ENCODE data around the gene CD19.
"Not testable (repeated sequence)": the region's sequence is repeated elsewhere in the genome, so short reads cannot be mapped to it uniquely, and the experiment has no call there.

Gene CD19

DNA sequence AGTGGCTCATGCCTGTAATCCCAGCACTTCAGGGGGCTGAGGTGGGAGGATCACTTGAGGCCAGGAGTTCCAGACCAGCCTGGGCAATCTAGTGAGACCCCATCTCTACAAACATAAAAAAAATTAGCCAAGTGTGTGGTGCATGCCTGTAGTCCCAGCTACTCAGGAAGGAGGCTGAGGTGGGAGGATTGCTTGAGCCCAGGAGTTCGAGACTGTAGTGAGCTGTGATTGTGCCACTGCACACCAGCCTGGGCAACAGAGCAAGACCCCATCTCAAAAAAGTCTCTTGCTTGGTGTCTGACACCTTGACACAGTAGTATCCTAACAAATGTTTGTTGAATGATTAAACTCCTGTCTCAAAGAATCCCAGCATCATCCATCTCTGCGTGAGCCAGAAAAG, 37.9 kb downstream of the CD19 start:
- not testable (repeated sequence) for DNase-seq (ENCODE audit: low spot score); H3K4me3 Mint-ChIP-seq; H3K9me3 Mint-ChIP-seq

DNA sequence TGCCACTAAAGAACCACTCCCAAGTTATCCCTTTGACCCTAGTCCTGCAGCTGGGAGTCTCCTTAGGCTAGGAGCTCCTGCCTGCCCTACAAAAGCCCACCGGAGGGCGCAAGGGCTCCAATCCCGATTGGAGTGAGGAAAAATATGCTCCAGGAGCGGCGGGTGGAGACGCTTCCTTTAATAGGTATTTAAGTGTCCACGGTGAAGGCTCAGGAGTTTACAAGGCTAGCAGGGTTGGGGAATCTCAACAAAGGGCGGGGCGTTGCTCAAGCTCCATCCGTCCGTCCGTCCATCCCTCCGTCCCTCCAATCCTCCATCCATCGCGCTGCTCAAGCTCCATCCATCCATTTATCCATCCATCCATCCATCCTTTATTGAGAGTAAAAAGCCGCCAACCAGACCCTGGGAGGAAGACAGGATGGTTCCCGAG, 42.3 kb downstream of the CD19 start:
- H3K4me3 Mint-ChIP-seq = peak overlapping the region; percentile 93
- peaks cover 13% of the 10 kb centered on the region for H3K36me3 Mint-ChIP-seq (ENCODE audit: low read depth)
- peaks cover 28% of the 10 kb centered on the region for H3K4me1 Mint-ChIP-seq (ENCODE audit: low read depth)
- H3K9me3 Mint-ChIP-seq = no peaks in the 10 kb centered on the region
- peak overlapping the region; percentile 92 for H3K27ac Mint-ChIP-seq
- H3K27me3 Mint-ChIP-seq (ENCODE audit: low read depth) = no peaks in the 10 kb centered on the region
- peak; percentile 27 for DNase-seq (ENCODE audit: low spot score)

More for the DNA sequence above, 37.9 kb downstream of the CD19 start:
- H3K27ac Mint-ChIP-seq; H3K27me3 Mint-ChIP-seq (ENCODE audit: low read depth); H3K4me1 Mint-ChIP-seq (ENCODE audit: low read depth): not testable (repeated sequence)
- peaks cover 12% of the 10 kb centered on the region for H3K36me3 Mint-ChIP-seq (ENCODE audit: low read depth)

DNA sequence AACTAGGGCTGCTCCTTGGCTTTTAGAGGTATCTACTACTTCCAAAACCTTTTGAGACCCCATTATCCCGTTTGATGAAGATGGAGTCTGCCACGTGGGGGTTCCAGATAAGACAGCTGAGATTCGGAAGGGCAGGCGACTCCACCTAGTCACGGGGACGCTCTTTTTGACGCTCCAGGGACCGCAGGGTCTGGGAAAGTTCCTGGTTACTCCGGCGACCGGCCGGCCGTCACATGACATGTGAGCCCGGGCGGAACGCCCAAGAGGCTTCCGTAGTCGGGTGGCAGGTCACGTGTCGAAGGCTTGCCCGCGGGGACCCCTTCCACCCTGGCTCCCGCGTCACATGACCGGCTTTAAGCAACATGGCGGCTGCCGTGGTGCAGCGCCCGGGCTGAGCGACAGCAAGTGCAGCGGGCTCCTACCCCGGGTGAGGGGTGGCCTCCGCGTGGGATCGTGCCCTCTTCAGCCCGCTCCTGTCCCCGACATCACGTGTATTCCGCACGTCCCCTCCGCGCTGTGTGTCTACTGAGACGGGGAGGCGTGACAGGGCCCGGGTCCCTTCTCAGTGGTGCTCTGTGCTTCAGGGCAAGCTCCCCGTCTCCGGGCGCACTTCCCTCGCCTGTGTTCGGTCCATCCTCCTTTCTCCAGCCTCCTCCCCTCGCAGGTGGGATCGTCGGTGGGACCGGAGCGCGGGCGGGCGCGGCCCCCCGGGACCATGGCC, 42.8 kb downstream of the CD19 start, which contains the start of gene SPNS1:
SPNS1 (plus strand) TSS at position 342 of the 721 bp plus-strand sequence; CDS start at position 716, 374 bp downstream.
- Mint-ChIP-seq H3K27me3 (ENCODE audit: low read depth) (no peaks in the 10 kb centered on the region), H3K27ac (peak within 1 kb of the TSS; percentile 92), H3K36me3 (ENCODE audit: low read depth) (peaks cover 13% of the 10 kb centered on the region), H3K9me3 (no peaks in the 10 kb centered on the region), H3K4me1 (ENCODE audit: low read depth) (peaks cover 28% of the 10 kb centered on the region), H3K4me3 (peak within 1 kb of the TSS; percentile 93)
- peak; percentile 96 for DNase-seq (ENCODE audit: low spot score)

DNA sequence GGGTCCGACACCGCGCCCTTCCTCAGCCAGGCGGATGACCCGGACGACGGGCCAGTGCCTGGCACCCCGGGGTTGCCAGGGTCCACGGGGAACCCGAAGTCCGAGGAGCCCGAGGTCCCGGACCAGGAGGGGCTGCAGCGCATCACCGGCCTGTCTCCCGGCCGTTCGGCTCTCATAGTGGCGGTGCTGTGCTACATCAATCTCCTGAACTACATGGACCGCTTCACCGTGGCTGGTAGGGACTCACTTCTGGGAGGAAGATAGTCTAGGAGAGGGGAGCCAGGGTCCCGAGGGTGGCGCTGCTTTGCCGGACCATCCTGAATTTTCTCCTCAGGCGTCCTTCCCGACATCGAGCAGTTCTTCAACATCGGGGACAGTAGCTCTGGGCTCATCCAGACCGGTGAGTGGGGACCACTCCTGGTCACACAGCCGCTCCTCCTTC, 43.4 kb downstream of the CD19 start:
- Mint-ChIP-seq H3K27ac (peak overlapping the region; percentile 87), H3K36me3 (ENCODE audit: low read depth) (peaks cover 13% of the 10 kb centered on the region), H3K27me3 (ENCODE audit: low read depth) (no peaks in the 10 kb centered on the region), H3K4me3 (peak overlapping the region; percentile 93), H3K9me3 (no peaks in the 10 kb centered on the region), H3K4me1 (ENCODE audit: low read depth) (peaks cover 28% of the 10 kb centered on the region)
- DNase-seq (ENCODE audit: low spot score) = no peak

DNA sequence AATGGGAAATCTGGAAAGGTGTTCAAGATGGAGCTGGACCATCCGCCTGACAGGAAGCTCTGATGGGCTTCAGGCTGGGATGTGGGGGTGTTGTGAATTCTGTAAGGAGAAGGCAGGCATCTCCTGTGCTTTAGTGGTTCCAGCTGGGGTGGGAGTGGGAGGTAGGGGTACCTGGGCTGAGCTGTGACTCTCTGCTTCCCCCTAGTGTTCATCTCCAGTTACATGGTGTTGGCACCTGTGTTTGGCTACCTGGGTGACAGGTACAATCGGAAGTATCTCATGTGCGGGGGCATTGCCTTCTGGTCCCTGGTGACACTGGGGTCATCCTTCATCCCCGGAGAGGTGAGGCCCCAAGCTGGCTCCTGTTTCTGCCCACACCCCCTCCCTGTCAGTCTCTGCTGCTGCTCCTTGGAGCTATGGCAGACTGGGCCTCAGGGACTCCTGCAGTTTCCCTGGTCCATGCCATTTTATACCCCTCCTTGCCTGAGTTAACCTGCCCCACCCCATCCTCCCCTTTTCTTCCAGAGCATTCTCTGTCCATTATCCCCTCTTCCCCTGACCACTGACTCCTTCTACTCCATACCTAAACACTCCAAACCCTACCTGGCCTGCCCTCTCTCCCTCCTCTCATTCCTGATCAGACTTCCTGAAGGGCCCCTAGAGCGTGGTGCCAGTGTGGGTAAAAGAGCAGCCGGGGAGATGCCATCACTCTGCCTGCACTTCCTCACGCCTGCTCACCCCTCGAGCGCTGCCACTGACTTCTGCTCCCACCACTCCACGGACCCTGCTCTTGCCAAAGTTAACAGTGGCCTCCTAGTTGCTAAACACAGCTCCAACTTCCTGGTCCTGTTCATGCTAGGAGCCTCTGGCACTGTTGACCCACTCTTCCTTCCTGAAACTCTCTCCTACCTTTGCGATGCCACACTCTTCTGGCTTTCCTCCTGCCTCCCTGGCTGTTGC, 46.2 kb downstream of the CD19 start:
- peaks cover 32% of the 10 kb centered on the region for H3K36me3 Mint-ChIP-seq (ENCODE audit: low read depth)
- H3K27me3 Mint-ChIP-seq (ENCODE audit: low read depth) = no peaks in the 10 kb centered on the region
- peak overlapping the region; percentile 53 for H3K27ac Mint-ChIP-seq
- H3K4me3 Mint-ChIP-seq = no peak overlapping the region
- peaks cover 4% of the 10 kb centered on the region for H3K9me3 Mint-ChIP-seq
- peaks cover 28% of the 10 kb centered on the region for H3K4me1 Mint-ChIP-seq (ENCODE audit: low read depth)
- no peak for DNase-seq (ENCODE audit: low spot score)

DNA sequence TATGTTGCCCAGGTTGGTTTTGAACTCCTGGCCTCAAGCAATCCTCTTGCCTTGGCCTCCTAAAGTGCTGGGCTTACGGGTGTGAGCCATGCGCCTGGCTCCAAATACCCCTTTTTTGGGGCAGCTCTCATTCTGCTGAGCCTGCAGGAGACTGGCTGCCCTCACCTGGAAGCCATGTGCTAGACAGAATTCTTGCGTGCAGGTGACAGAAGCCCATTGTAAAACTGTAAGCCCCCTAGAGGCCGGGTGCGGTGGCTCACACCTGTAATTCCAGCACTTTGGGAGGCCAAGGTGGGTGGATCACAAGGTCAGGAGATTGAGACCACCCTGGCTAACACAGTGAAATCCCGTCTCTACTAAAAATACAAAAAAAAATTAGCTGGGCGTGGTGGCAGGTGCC, 48.6 kb downstream of the CD19 start:
- not testable (repeated sequence) for H3K9me3 Mint-ChIP-seq; DNase-seq (ENCODE audit: low spot score); H3K4me3 Mint-ChIP-seq; H3K27me3 Mint-ChIP-seq (ENCODE audit: low read depth); H3K27ac Mint-ChIP-seq
- peaks cover 48% of the 10 kb centered on the region for H3K36me3 Mint-ChIP-seq (ENCODE audit: low read depth)
- peaks cover 30% of the 10 kb centered on the region for H3K4me1 Mint-ChIP-seq (ENCODE audit: low read depth)

DNA sequence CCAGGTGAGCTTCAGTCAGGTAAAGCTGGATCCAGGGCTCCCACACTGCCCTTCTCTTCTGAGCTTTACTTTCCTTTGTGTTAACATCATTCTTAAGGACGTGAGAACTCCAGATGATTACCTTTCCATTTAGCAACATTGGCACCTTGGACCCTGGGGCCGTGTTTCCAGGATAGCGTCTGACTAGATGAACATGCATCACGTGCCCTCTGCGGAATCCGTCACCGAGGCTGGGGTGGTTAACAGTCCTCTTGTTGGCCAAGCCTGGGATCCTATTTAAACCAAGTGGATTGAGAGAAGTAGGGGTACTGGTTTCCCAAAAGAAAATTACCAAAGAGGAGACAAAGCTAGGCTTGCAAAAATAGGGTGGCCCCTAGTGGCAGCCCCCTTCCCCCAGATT, 49.2 kb downstream of the CD19 start:
- no peak overlapping the region for H3K27ac Mint-ChIP-seq
- H3K9me3 Mint-ChIP-seq = peaks cover 4% of the 10 kb centered on the region
- no peaks in the 10 kb centered on the region for H3K27me3 Mint-ChIP-seq (ENCODE audit: low read depth)
- no peak for DNase-seq (ENCODE audit: low spot score)
- peaks cover 54% of the 10 kb centered on the region for H3K36me3 Mint-ChIP-seq (ENCODE audit: low read depth)
- H3K4me3 Mint-ChIP-seq = no peak overlapping the region
- peaks cover 24% of the 10 kb centered on the region for H3K4me1 Mint-ChIP-seq (ENCODE audit: low read depth)

DNA sequence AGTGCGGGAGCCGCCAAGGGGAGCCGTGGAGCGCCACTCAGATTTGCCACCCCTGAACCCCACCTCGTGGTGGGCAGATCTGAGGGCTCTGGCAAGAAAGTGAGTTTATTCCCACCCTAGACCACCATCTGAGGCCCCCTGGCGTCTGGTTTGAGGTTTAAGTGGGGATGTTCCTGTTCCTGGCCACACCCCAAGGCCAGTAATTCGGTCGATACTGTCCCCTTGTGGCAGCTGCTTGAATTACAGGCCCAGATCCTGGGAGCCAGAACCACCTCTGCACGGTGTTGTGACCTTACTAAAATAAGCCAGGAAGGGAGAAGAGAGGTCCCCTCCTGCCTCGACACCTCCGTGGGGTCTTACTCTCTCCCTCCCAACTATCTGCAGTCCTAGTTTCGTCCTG, 49.7 kb downstream of the CD19 start:
- H3K9me3 Mint-ChIP-seq = peaks cover 4% of the 10 kb centered on the region
- no peaks in the 10 kb centered on the region for H3K27me3 Mint-ChIP-seq (ENCODE audit: low read depth)
- peak overlapping the region; percentile 31 for H3K27ac Mint-ChIP-seq
- H3K4me1 Mint-ChIP-seq (ENCODE audit: low read depth) = peaks cover 20% of the 10 kb centered on the region
- peaks cover 60% of the 10 kb centered on the region for H3K36me3 Mint-ChIP-seq (ENCODE audit: low read depth)
- no peak overlapping the region for H3K4me3 Mint-ChIP-seq
- no peak for DNase-seq (ENCODE audit: low spot score)

DNA sequence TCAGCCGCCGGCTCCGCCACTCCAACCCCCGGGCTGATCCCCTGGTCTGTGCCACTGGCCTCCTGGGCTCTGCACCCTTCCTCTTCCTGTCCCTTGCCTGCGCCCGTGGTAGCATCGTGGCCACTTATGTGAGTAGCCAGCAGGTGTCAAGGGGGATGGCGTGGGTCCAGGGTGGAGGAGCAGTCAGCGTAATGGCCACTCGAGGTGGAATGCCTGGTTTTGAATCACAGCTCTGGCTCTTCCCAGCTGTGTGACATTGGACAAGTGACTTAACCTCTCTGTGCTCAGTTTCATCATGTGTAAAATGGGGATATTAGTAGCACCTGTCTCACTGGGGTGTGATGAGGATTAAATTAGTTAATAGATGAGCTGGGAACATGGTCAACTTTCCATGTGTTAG, 50.6 kb downstream of the CD19 start:
- peaks cover 9% of the 10 kb centered on the region for H3K9me3 Mint-ChIP-seq
- no peak for DNase-seq (ENCODE audit: low spot score)
- H3K4me3 Mint-ChIP-seq = no peak overlapping the region
- H3K27ac Mint-ChIP-seq = no peak overlapping the region
- peaks cover 66% of the 10 kb centered on the region for H3K36me3 Mint-ChIP-seq (ENCODE audit: low read depth)
- H3K4me1 Mint-ChIP-seq (ENCODE audit: low read depth) = peaks cover 22% of the 10 kb centered on the region
- no peaks in the 10 kb centered on the region for H3K27me3 Mint-ChIP-seq (ENCODE audit: low read depth)

DNA sequence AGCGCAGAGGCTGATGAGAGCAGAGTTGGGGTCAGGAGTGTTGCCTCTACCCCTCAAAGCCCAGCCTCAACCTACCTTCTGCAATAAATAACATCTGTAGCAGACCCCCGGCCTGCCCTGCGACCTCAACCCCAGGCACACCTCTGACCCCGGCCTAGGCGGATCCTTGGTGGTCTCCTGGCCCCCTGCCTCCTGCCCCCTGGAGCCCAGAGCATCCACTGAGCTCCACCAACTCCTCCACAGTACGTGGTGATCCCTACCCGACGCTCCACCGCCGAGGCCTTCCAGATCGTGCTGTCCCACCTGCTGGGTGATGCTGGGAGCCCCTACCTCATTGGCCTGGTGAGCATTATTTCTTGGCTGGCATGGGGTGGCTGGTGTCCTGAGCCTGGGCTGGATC, 51.2 kb downstream of the CD19 start:
- Mint-ChIP-seq H3K9me3 (peaks cover 9% of the 10 kb centered on the region), H3K36me3 (ENCODE audit: low read depth) (peaks cover 68% of the 10 kb centered on the region), H3K4me3 (no peak overlapping the region), H3K27ac (peak overlapping the region; percentile 85), H3K27me3 (ENCODE audit: low read depth) (no peaks in the 10 kb centered on the region), H3K4me1 (ENCODE audit: low read depth) (peaks cover 24% of the 10 kb centered on the region)
- DNase-seq (ENCODE audit: low spot score) = no peak

DNA sequence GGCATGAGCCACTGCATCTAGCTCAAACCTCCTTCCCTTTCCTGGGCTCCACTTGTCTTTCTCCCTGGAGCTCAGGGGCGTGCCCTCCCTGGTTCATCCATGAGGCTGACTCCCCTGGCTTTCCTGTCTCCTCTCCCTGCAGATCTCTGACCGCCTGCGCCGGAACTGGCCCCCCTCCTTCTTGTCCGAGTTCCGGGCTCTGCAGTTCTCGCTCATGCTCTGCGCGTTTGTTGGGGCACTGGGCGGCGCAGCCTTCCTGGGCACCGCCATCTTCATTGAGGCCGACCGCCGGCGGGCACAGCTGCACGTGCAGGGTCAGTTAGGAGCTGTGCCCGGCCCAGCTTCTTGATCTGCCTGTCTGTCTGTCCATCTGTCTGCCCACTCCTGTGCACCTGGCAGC, 51.9 kb downstream of the CD19 start:
- peaks cover 69% of the 10 kb centered on the region for H3K36me3 Mint-ChIP-seq (ENCODE audit: low read depth)
- peaks cover 9% of the 10 kb centered on the region for H3K9me3 Mint-ChIP-seq
- peak overlapping the region; percentile 99 for H3K4me3 Mint-ChIP-seq
- peaks cover 26% of the 10 kb centered on the region for H3K4me1 Mint-ChIP-seq (ENCODE audit: low read depth)
- no peaks in the 10 kb centered on the region for H3K27me3 Mint-ChIP-seq (ENCODE audit: low read depth)
- H3K27ac Mint-ChIP-seq = peak overlapping the region; percentile 85
- DNase-seq (ENCODE audit: low spot score) = no peak

DNA sequence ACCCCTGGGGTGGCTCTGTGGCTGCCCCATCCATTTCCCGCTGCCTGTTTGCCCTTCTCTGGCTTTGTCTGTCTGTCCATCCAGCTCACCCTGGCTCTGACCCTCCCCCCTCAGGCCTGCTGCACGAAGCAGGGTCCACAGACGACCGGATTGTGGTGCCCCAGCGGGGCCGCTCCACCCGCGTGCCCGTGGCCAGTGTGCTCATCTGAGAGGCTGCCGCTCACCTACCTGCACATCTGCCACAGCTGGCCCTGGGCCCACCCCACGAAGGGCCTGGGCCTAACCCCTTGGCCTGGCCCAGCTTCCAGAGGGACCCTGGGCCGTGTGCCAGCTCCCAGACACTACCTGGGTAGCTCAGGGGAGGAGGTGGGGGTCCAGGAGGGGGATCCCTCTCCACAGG, 52.3 kb downstream of the CD19 start:
- Mint-ChIP-seq H3K4me3 (peak overlapping the region; percentile 99), H3K9me3 (peaks cover 9% of the 10 kb centered on the region)

DNA sequence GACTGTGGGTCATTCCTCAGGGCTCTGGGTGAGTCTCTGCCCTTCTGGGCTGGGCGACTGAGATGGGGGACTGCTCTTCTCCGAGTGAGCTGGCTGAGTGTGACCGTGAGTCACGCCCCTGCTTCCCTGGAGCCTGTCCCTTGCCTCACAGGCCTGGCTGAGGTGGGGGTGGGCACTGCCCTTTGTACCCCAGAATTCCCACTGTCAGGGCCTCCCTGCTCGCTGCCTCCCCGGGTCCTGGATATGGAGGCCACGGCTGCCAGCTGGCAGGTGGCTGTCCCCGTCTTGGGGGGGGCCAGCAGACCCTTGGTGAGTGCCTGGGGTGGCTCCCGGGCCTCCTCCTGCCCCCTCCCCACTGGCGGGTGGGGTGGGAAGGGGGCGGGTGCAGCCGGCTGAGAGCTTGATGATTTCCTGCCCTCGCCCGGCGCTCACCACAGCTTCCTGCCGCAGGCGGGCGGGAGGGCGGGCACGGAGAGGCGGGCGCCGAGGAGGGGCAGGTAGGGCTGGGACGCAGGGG, 52.9 kb downstream of the CD19 start, which contains the start of gene LAT:
LAT (plus strand) TSS at position 434 of the 517 bp plus-strand sequence. CDS start 366 bp downstream, outside the sequence.
- H3K27me3 Mint-ChIP-seq (ENCODE audit: low read depth) = no peaks in the 10 kb centered on the region
- DNase-seq (ENCODE audit: low spot score) = peak; percentile 76
- H3K9me3 Mint-ChIP-seq = peaks cover 9% of the 10 kb centered on the region
- peaks cover 77% of the 10 kb centered on the region for H3K36me3 Mint-ChIP-seq (ENCODE audit: low read depth)
- peak within 1 kb of the TSS; percentile 95 for H3K27ac Mint-ChIP-seq
- peak within 1 kb of the TSS; percentile 99 for H3K4me3 Mint-ChIP-seq
- peaks cover 33% of the 10 kb centered on the region for H3K4me1 Mint-ChIP-seq (ENCODE audit: low read depth)

More for the DNA sequence above, 52.3 kb downstream of the CD19 start:
- no peak for DNase-seq (ENCODE audit: low spot score)
- Mint-ChIP-seq H3K27me3 (ENCODE audit: low read depth) (no peaks in the 10 kb centered on the region), H3K4me1 (ENCODE audit: low read depth) (peaks cover 29% of the 10 kb centered on the region), H3K27ac (peak overlapping the region; percentile 85), H3K36me3 (ENCODE audit: low read depth) (peaks cover 72% of the 10 kb centered on the region)

Data from T-helper 2 cell treated with Interferon-gamma antibody and Interleukin-4, amounts not matched to agents 5 μg/mL and 100 μg/mL, for 36 hours (primary cell).